ENCODE results near the gene ADCY9. TPM values are rescaled to one million over a fixed set of nuclear protein-coding genes. Genes with fewer than 3 reads are reported as not detected.

ADCY9 gene
- total RNA-seq, 2 experiments from 2014 or later: 7.1 to 7.4 TPM

DNA sequence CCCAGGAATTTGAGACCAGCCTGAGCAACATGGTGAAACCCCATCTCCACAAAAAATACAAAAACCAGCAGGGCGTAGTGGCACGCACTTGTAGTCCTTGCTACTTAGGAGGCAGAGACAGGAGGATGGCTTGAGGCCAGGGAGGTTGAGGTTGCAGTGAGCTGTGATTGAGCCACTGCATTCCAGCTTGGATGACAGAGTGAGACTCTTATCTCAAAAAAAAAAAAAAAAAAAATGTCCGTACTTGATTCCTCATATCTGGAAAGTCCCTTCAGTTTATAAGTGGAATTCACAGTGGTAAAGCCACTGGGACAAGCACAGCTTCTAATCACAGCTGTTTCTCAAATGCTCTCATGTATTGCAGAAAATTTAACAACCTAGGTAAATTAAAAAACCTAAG is 157.1 kb downstream of the ADCY9 start:
- Histone ChIP-seq H3K36me3 (ENCODE audit: insufficient read depth, low read length) (no peaks in the 10 kb centered on the region), H3K27me3 (ENCODE audit: control insufficient read depth in 1 of 2, insufficient read depth in 2 of 2, low read length in 2 of 2) (peaks cover 9 to 17% of the 10 kb centered on the region in 2 experiments), H3K4me1 (ENCODE audit: insufficient read depth, low read length) (peaks cover 31% of the 10 kb centered on the region), H3K27ac (ENCODE audit: low read depth in 1 of 2, low read length in 2 of 2) (no peak overlapping the region), H3K9me3 (ENCODE audit: control insufficient read depth in 1 of 2, insufficient read depth in 1 of 2, low read length in 2 of 2) (no peaks in the 10 kb centered on the region), H3K4me3 (ENCODE audit: low read length) (no peak overlapping the region)
- intact Hi-C loops (cut with DNase I, micrococcal nuclease): no loop called here
- TF ChIP-seq CTCF (IDR thresholded peaks at IDR 0.05): no peak
- DNase-seq (no peak), ATAC-seq (ENCODE audit: poor library complexity) (no peak)
- H3K36me3 Mint-ChIP-seq (ENCODE audit: low read depth): peaks cover 8% of the 10 kb centered on the region
- H3K9me3 Mint-ChIP-seq: peaks cover 3% of the 10 kb centered on the region
- H3K27me3 Mint-ChIP-seq: peaks cover 36% of the 10 kb centered on the region
- ChIA-PET CTCF (no interaction called here), POLR2A (no interaction called here)
- H3K4me1 Mint-ChIP-seq (ENCODE audit: low read depth): peaks cover 28% of the 10 kb centered on the region
- no peak overlapping the region for H3K4me3 Mint-ChIP-seq
- H3K27ac Mint-ChIP-seq: no peak overlapping the region

- Histone ChIP-seq H3K36me3 (ENCODE audit: insufficient read depth, low read length) (no peaks in the 10 kb centered on the region), H3K9me3 (ENCODE audit: control insufficient read depth in 1 of 2, insufficient read depth in 1 of 2, low read length in 2 of 2) (no peaks in the 10 kb centered on the region), H3K4me1 (ENCODE audit: insufficient read depth, low read length) (peaks cover 14% of the 10 kb centered on the region), H3K27me3 (ENCODE audit: control insufficient read depth in 1 of 2, insufficient read depth in 2 of 2, low read length in 2 of 2) (peaks cover 21 to 22% of the 10 kb centered on the region in 2 experiments), H3K27ac (ENCODE audit: low read depth in 1 of 2, low read length in 2 of 2) (no peak overlapping the region), H3K4me3 (ENCODE audit: low read length) (no peak overlapping the region)
- POLR2A ChIA-PET: no interaction called here
- TF ChIP-seq CTCF (IDR thresholded peaks at IDR 0.05): no peak
- intact Hi-C loops (cut with DNase I, micrococcal nuclease): no loop called here
- Mint-ChIP-seq H3K36me3 (ENCODE audit: low read depth) (peaks cover 4% of the 10 kb centered on the region), H3K4me3 (no peak overlapping the region), H3K27me3 (peaks cover 41% of the 10 kb centered on the region), H3K4me1 (ENCODE audit: low read depth) (peaks cover 12% of the 10 kb centered on the region), H3K9me3 (no peaks in the 10 kb centered on the region), H3K27ac (no peak overlapping the region)
- no peak for ATAC-seq (ENCODE audit: poor library complexity)
- DNase-seq: no peak
- CTCF ChIA-PET: no interaction called here
These were observed 158.8 kb downstream of the ADCY9 start for GRCh38 chr16:3957344-3957980.

DNA sequence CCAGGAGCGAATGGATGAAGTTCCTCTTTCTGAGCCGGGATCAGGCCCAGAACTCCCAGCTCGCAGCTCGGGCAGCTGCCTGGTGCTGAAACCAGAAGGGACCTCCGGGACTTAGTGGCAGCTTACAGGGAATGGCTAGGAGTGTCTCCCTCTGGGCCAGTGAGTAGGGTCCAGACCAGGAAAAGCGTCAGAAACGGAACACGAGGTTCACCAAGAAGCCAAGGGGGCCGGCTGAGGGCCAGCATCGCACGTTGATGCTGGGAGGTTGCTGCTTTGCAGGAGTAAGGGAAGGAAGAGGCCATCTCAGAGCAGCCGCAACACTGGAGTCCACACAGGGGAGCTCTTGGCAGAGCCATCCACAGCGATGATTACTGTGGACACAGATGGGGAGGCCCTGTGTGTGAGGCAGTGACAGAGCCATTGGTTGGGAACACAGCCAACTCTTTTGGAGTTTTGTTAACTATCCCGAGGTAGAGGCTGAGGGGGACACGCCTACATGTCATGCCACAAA is 161.8 kb downstream of the ADCY9 start:
- ATAC-seq (ENCODE audit: poor library complexity) (no peak), DNase-seq (peak in 1 of 14 experiments; percentile 31)
- POLR2A ChIA-PET: no interaction called here
- H3K4me3 Mint-ChIP-seq: no peak overlapping the region
- Histone ChIP-seq H3K9me3 (ENCODE audit: control insufficient read depth in 1 of 2, insufficient read depth in 1 of 2, low read length in 2 of 2) (no peaks in the 10 kb centered on the region), H3K36me3 (ENCODE audit: insufficient read depth, low read length) (no peaks in the 10 kb centered on the region), H3K4me1 (ENCODE audit: insufficient read depth, low read length) (no peaks in the 10 kb centered on the region), H3K4me3 (ENCODE audit: low read length) (no peak overlapping the region), H3K27ac (ENCODE audit: low read depth in 1 of 2, low read length in 2 of 2) (no peak overlapping the region), H3K27me3 (ENCODE audit: control insufficient read depth in 1 of 2, insufficient read depth in 2 of 2, low read length in 2 of 2) (peaks cover 22 to 28% of the 10 kb centered on the region in 2 experiments)
- intact Hi-C loops (cut with DNase I, micrococcal nuclease): no loop called here
- H3K36me3 Mint-ChIP-seq (ENCODE audit: low read depth): no peaks in the 10 kb centered on the region
- TF ChIP-seq CTCF (IDR thresholded peaks at IDR 0.05): no peak
- H3K9me3 Mint-ChIP-seq: no peaks in the 10 kb centered on the region
- H3K27me3 Mint-ChIP-seq: peaks cover 56% of the 10 kb centered on the region
- CTCF ChIA-PET: no interaction called here
- no peaks in the 10 kb centered on the region for H3K4me1 Mint-ChIP-seq (ENCODE audit: low read depth)
- H3K27ac Mint-ChIP-seq: no peak overlapping the region
